ENCODE data around the gene MYOF.
"Not testable (repeated sequence)": the region's sequence is repeated elsewhere in the genome, so short reads cannot be mapped to it uniquely, and the experiment has no call there.

The MYOF gene

GRCh38 chr10:93454146-93454545 lies 28.0 kb downstream of the MYOF start:
- Histone ChIP-seq H3K9me3 (ENCODE audit: control insufficient read depth, insufficient read depth, low read length) (no peaks in the 10 kb centered on the region), H3K4me3 (ENCODE audit: low read depth, low read length) (no peak overlapping the region), H3K36me3 (ENCODE audit: control insufficient read depth, insufficient read depth, low read length) (no peaks in the 10 kb centered on the region), H3K27me3 (ENCODE audit: control insufficient read depth, insufficient read depth, low read length) (no peaks in the 10 kb centered on the region), H3K4me1 (ENCODE audit: control insufficient read depth, insufficient read depth, low read length) (no peaks in the 10 kb centered on the region), H3K9ac (ENCODE audit: low read depth, low read length) (no peak overlapping the region), H3K27ac (ENCODE audit: low read depth, low read length) (no peak overlapping the region)

- no peaks in the 10 kb centered on the region for H3K9me3 ChIP-seq (ENCODE audit: control insufficient read depth, insufficient read depth, low read length)
- H3K4me3 ChIP-seq (ENCODE audit: low read depth, low read length) = no peak overlapping the region
- H3K4me1 ChIP-seq (ENCODE audit: control insufficient read depth, insufficient read depth, low read length) = no peaks in the 10 kb centered on the region
- no peak overlapping the region for H3K27ac ChIP-seq (ENCODE audit: low read depth, low read length)
- H3K27me3 ChIP-seq (ENCODE audit: control insufficient read depth, insufficient read depth, low read length) = no peaks in the 10 kb centered on the region
- H3K36me3 ChIP-seq (ENCODE audit: control insufficient read depth, insufficient read depth, low read length) = no peaks in the 10 kb centered on the region
- H3K9ac ChIP-seq (ENCODE audit: low read depth, low read length) = no peak overlapping the region
Observed at GRCh38 chr10:93452143-93452542, 30.0 kb downstream of the MYOF start.

- H3K27ac ChIP-seq (ENCODE audit: low read depth, low read length) = no peak overlapping the region
- H3K4me1 ChIP-seq (ENCODE audit: control insufficient read depth, insufficient read depth, low read length) = peaks cover 1% of the 10 kb centered on the region
- no peaks in the 10 kb centered on the region for H3K36me3 ChIP-seq (ENCODE audit: control insufficient read depth, insufficient read depth, low read length)
- H3K9me3 ChIP-seq (ENCODE audit: control insufficient read depth, insufficient read depth, low read length) = no peaks in the 10 kb centered on the region
- H3K4me3 ChIP-seq (ENCODE audit: low read depth, low read length) = no peak overlapping the region
- no peak overlapping the region for H3K9ac ChIP-seq (ENCODE audit: low read depth, low read length)
- H3K27me3 ChIP-seq (ENCODE audit: control insufficient read depth, insufficient read depth, low read length) = no peaks in the 10 kb centered on the region
Observed at GRCh38 chr10:93451244-93451947, 30.7 kb downstream of the MYOF start.

- H3K9ac ChIP-seq (ENCODE audit: low read depth, low read length) = no peak overlapping the region
- H3K4me1 ChIP-seq (ENCODE audit: control insufficient read depth, insufficient read depth, low read length) = peaks cover 23% of the 10 kb centered on the region
- H3K9me3 ChIP-seq (ENCODE audit: control insufficient read depth, insufficient read depth, low read length) = no peaks in the 10 kb centered on the region
- no peaks in the 10 kb centered on the region for H3K36me3 ChIP-seq (ENCODE audit: control insufficient read depth, insufficient read depth, low read length)
- no peak overlapping the region for H3K27ac ChIP-seq (ENCODE audit: low read depth, low read length)
- H3K4me3 ChIP-seq (ENCODE audit: low read depth, low read length) = no peak overlapping the region
- H3K27me3 ChIP-seq (ENCODE audit: control insufficient read depth, insufficient read depth, low read length) = no peaks in the 10 kb centered on the region
Observed at GRCh38 chr10:93447970-93448369, 34.2 kb downstream of the MYOF start.

- H3K27me3 ChIP-seq (ENCODE audit: control insufficient read depth, insufficient read depth, low read length) = no peaks in the 10 kb centered on the region
- no peak overlapping the region for H3K9ac ChIP-seq (ENCODE audit: low read depth, low read length)
- H3K4me1 ChIP-seq (ENCODE audit: control insufficient read depth, insufficient read depth, low read length) = peaks cover 28% of the 10 kb centered on the region
- H3K36me3 ChIP-seq (ENCODE audit: control insufficient read depth, insufficient read depth, low read length) = no peaks in the 10 kb centered on the region
- no peak overlapping the region for H3K4me3 ChIP-seq (ENCODE audit: low read depth, low read length)
- H3K9me3 ChIP-seq (ENCODE audit: control insufficient read depth, insufficient read depth, low read length) = no peaks in the 10 kb centered on the region
- H3K27ac ChIP-seq (ENCODE audit: low read depth, low read length) = no peak overlapping the region
Observed at GRCh38 chr10:93447019-93447418, 35.1 kb downstream of the MYOF start.

- no peak overlapping the region for H3K9ac ChIP-seq (ENCODE audit: low read depth, low read length)
- no peaks in the 10 kb centered on the region for H3K27me3 ChIP-seq (ENCODE audit: control insufficient read depth, insufficient read depth, low read length)
- H3K36me3 ChIP-seq (ENCODE audit: control insufficient read depth, insufficient read depth, low read length) = no peaks in the 10 kb centered on the region
- no peaks in the 10 kb centered on the region for H3K9me3 ChIP-seq (ENCODE audit: control insufficient read depth, insufficient read depth, low read length)
- peaks cover 29% of the 10 kb centered on the region for H3K4me1 ChIP-seq (ENCODE audit: control insufficient read depth, insufficient read depth, low read length)
- no peak overlapping the region for H3K4me3 ChIP-seq (ENCODE audit: low read depth, low read length)
- H3K27ac ChIP-seq (ENCODE audit: low read depth, low read length) = peak overlapping the region; percentile 94
Observed at GRCh38 chr10:93445978-93446720, 36.0 kb downstream of the MYOF start.

- H3K4me1 ChIP-seq (ENCODE audit: control insufficient read depth, insufficient read depth, low read length) = peaks cover 32% of the 10 kb centered on the region
- peak overlapping the region; percentile 94 for H3K27ac ChIP-seq (ENCODE audit: low read depth, low read length)
- no peak overlapping the region for H3K4me3 ChIP-seq (ENCODE audit: low read depth, low read length)
- H3K9ac ChIP-seq (ENCODE audit: low read depth, low read length) = no peak overlapping the region
- H3K36me3 ChIP-seq (ENCODE audit: control insufficient read depth, insufficient read depth, low read length) = no peaks in the 10 kb centered on the region
- H3K9me3 ChIP-seq (ENCODE audit: control insufficient read depth, insufficient read depth, low read length) = no peaks in the 10 kb centered on the region
- no peaks in the 10 kb centered on the region for H3K27me3 ChIP-seq (ENCODE audit: control insufficient read depth, insufficient read depth, low read length)
Observed at GRCh38 chr10:93445097-93445960, 36.8 kb downstream of the MYOF start.

- H3K36me3 ChIP-seq (ENCODE audit: control insufficient read depth, insufficient read depth, low read length) = no peaks in the 10 kb centered on the region
- no peaks in the 10 kb centered on the region for H3K9me3 ChIP-seq (ENCODE audit: control insufficient read depth, insufficient read depth, low read length)
- no peak overlapping the region for H3K4me3 ChIP-seq (ENCODE audit: low read depth, low read length)
- no peak overlapping the region for H3K9ac ChIP-seq (ENCODE audit: low read depth, low read length)
- H3K27ac ChIP-seq (ENCODE audit: low read depth, low read length) = no peak overlapping the region
- H3K27me3 ChIP-seq (ENCODE audit: control insufficient read depth, insufficient read depth, low read length) = no peaks in the 10 kb centered on the region
- H3K4me1 ChIP-seq (ENCODE audit: control insufficient read depth, insufficient read depth, low read length) = peaks cover 46% of the 10 kb centered on the region
Observed at GRCh38 chr10:93443481-93443880, 38.7 kb downstream of the MYOF start.

GRCh38 chr10:93442721-93443120 lies 39.4 kb downstream of the MYOF start:
- H3K9ac ChIP-seq (ENCODE audit: low read depth, low read length); H3K9me3 ChIP-seq (ENCODE audit: control insufficient read depth, insufficient read depth, low read length); H3K4me3 ChIP-seq (ENCODE audit: low read depth, low read length); H3K27ac ChIP-seq (ENCODE audit: low read depth, low read length); H3K36me3 ChIP-seq (ENCODE audit: control insufficient read depth, insufficient read depth, low read length); H3K27me3 ChIP-seq (ENCODE audit: control insufficient read depth, insufficient read depth, low read length): not testable (repeated sequence)
- H3K4me1 ChIP-seq (ENCODE audit: control insufficient read depth, insufficient read depth, low read length) = peaks cover 54% of the 10 kb centered on the region

- Histone ChIP-seq H3K4me3 (ENCODE audit: low read depth, low read length) (no peak overlapping the region), H3K27me3 (ENCODE audit: control insufficient read depth, insufficient read depth, low read length) (no peaks in the 10 kb centered on the region), H3K9me3 (ENCODE audit: control insufficient read depth, insufficient read depth, low read length) (no peaks in the 10 kb centered on the region), H3K36me3 (ENCODE audit: control insufficient read depth, insufficient read depth, low read length) (no peaks in the 10 kb centered on the region), H3K9ac (ENCODE audit: low read depth, low read length) (no peak overlapping the region), H3K4me1 (ENCODE audit: control insufficient read depth, insufficient read depth, low read length) (peaks cover 65% of the 10 kb centered on the region), H3K27ac (ENCODE audit: low read depth, low read length) (peak overlapping the region; percentile 36)
Observed at GRCh38 chr10:93440591-93441091, 41.5 kb downstream of the MYOF start.
